GM21390 (cell line): ENCODE data around the gene GFM1.

Source experiments
- ATAC-seq: cut with Tn5 transposase; IDR thresholded peaks from one replicate; pipeline ENCODE4 v1.9.1; 2021; ENCODE audit not compliant: unreplicated experiment

The GFM1 gene

GRCh38 chr3:158723991-158724390, 79.7 kb downstream of the GFM1 start:
- no peak for ATAC-seq

GRCh38 chr3:158725348-158726011, 81.2 kb downstream of the GFM1 start:
- no peak for ATAC-seq

- peak; percentile 53 for ATAC-seq
These were observed 83.1 kb downstream of the GFM1 start for GRCh38 chr3:158727206-158728060.

GRCh38 chr3:158728061-158728377, 83.7 kb downstream of the GFM1 start:
- ATAC-seq: no peak

- no peak for ATAC-seq
These were observed 84.5 kb downstream of the GFM1 start for GRCh38 chr3:158728851-158729250.

- no peak for ATAC-seq
These were observed 87.2 kb downstream of the GFM1 start for GRCh38 chr3:158731486-158731885.

GRCh38 chr3:158731938-158732855, 87.9 kb downstream of the GFM1 start, which contains the start of gene RARRES1:
Gene RARRES1 (minus strand): TSS chr3:158732457. CDS start chr3:158732415, 42 bp downstream.
- ATAC-seq: peak; percentile 82

GRCh38 chr3:158732856-158733200, 88.5 kb downstream of the GFM1 start:
- ATAC-seq: no peak

- no peak for ATAC-seq
These were observed 89.3 kb downstream of the GFM1 start for GRCh38 chr3:158733656-158734055.

- ATAC-seq: no peak
These were observed 91.1 kb downstream of the GFM1 start for GRCh38 chr3:158735296-158736033.

GRCh38 chr3:158737410-158737809, 93.1 kb downstream of the GFM1 start:
- no peak for ATAC-seq

GRCh38 chr3:158737976-158738615, 93.8 kb downstream of the GFM1 start:
- no peak for ATAC-seq

GRCh38 chr3:158738653-158739052, 94.3 kb downstream of the GFM1 start:
- no peak for ATAC-seq

- no peak for ATAC-seq
These were observed 94.8 kb downstream of the GFM1 start for GRCh38 chr3:158739078-158739477.

- no peak for ATAC-seq
These were observed 95.3 kb downstream of the GFM1 start for GRCh38 chr3:158739661-158740060.
